Activated CD8-positive, alpha-beta T cell treated with anti-CD3 and anti-CD28 coated beads, Interleukin-2, amount 10 ng/mL, durations not matched to agents 7 days and 5 days (primary cell): ENCODE data around the gene RXYLT1. TPM values are rescaled to one million over a fixed set of nuclear protein-coding genes. Genes with fewer than 3 reads are reported as not detected.

Experiments
- total RNA-seq, 2 experiments: library from RNA; stranded (reverse); gene quantifications; one replicate each; pipeline ENCODE4 v1.2.3, GENCODE V29; 2021

RXYLT1 gene
- total RNA-seq, 2 experiments from 2014 or later = 11.8 to 12.8 TPM

Other genes starting within 250 kb of the RXYLT1 start
- gene DPY19L2, start 111.4 kb upstream of the RXYLT1 start, total RNA-seq = 1 to 10 TPM; 1.2 to 1.9 TPM
- gene SRGAP1, start 64.8 kb downstream of the RXYLT1 start, total RNA-seq = not detected